ENCODE measurements around the gene PLD3. TPM values are rescaled to one million over a fixed set of nuclear protein-coding genes. Genes with fewer than 3 reads are reported as not detected.

PLD3 gene
- total RNA-seq, 3 donors from 2014 or later (not counting 1 experiment from before 2014, with no cell fraction given) = 107 to 140 (median 109) TPM

DNA sequence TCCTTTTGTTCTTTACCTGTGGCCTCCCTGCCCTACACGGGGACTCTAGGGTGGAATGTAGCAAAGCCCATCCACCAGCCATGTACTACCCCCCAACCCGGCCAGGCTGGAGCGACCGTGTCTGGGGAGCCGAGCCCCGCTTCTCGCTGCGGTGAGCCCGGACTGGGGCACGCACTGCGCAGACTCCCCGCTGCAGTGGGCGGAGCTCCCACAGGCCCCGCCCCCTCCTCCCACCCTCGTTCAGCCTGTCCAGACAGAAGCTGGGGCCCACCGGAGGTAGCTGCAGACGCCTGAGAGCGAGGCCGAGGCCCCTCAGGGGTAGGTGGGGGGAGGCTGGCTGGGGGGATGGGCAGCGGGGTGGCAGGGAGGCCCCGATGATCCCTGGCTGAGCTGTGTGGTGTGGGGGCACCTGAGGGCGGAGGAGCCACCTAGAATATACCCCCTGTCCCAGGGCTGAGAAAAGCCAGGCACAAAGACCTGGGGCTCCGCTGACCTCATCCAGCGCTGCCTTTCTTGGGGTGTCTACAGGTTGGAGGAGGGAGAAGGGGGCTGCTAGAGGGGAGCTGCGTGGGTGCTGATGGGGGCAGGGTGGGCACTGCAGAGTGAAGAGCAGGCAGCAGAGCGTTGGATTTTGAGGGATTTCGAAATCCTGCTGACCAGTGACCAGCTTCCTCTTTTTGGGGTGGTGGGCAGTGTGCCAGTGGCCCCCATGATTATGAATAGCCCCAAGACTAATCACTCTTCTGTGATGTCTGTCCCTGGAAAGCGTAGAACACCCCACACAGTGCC is 17.3 kb downstream of the PLD3 start:
- peak overlapping the region; percentile 51 to 77 for H3K27ac Mint-ChIP-seq
- Histone ChIP-seq H3K36me3 (ENCODE audit: control insufficient read depth, insufficient read depth, low read length) (peaks cover 21% of the 10 kb centered on the region), H3K9me3 (ENCODE audit: control insufficient read depth, insufficient read depth, low read length) (no peaks in the 10 kb centered on the region), H3K27me3 (ENCODE audit: control insufficient read depth, insufficient read depth, low read length) (no peaks in the 10 kb centered on the region), H3K4me3 (ENCODE audit: low read length) (no peak overlapping the region), H3K4me1 (ENCODE audit: control insufficient read depth, insufficient read depth, low read length) (peaks cover 29% of the 10 kb centered on the region), H3K27ac (ENCODE audit: low read length) (no peak overlapping the region)
- peaks cover 26 to 33% of the 10 kb centered on the region in 2 donors for H3K4me1 Mint-ChIP-seq
- no peaks in the 10 kb centered on the region for H3K9me3 Mint-ChIP-seq
- DNase-seq (peak; percentile 40 to 50), ATAC-seq (peak; percentile 73 to 93 (median 88))
- intact Hi-C loops (cut with micrococcal nuclease) = no loop called here
- H3K36me3 Mint-ChIP-seq = no peaks in the 10 kb centered on the region
- TF ChIP-seq, protein P1, sequence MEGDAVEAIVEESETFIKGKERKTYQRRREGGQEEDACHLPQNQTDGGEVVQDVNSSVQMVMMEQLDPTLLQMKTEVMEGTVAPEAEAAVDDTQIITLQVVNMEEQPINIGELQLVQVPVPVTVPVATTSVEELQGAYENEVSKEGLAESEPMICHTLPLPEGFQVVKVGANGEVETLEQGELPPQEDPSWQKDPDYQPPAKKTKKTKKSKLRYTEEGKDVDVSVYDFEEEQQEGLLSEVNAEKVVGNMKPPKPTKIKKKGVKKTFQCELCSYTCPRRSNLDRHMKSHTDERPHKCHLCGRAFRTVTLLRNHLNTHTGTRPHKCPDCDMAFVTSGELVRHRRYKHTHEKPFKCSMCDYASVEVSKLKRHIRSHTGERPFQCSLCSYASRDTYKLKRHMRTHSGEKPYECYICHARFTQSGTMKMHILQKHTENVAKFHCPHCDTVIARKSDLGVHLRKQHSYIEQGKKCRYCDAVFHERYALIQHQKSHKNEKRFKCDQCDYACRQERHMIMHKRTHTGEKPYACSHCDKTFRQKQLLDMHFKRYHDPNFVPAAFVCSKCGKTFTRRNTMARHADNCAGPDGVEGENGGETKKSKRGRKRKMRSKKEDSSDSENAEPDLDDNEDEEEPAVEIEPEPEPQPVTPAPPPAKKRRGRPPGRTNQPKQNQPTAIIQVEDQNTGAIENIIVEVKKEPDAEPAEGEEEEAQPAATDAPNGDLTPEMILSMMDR (IDR thresholded peaks at IDR 0.05) = no peak
- 47% methylated on average over 27 of the region's 28 CpGs for WGBS (ENCODE audit: insufficient coverage)
- H3K4me3 Mint-ChIP-seq = peak overlapping the region; percentile 76
- H3K27me3 Mint-ChIP-seq (ENCODE audit: low read depth in 2 of 2) = no peaks in the 10 kb centered on the region

DNA sequence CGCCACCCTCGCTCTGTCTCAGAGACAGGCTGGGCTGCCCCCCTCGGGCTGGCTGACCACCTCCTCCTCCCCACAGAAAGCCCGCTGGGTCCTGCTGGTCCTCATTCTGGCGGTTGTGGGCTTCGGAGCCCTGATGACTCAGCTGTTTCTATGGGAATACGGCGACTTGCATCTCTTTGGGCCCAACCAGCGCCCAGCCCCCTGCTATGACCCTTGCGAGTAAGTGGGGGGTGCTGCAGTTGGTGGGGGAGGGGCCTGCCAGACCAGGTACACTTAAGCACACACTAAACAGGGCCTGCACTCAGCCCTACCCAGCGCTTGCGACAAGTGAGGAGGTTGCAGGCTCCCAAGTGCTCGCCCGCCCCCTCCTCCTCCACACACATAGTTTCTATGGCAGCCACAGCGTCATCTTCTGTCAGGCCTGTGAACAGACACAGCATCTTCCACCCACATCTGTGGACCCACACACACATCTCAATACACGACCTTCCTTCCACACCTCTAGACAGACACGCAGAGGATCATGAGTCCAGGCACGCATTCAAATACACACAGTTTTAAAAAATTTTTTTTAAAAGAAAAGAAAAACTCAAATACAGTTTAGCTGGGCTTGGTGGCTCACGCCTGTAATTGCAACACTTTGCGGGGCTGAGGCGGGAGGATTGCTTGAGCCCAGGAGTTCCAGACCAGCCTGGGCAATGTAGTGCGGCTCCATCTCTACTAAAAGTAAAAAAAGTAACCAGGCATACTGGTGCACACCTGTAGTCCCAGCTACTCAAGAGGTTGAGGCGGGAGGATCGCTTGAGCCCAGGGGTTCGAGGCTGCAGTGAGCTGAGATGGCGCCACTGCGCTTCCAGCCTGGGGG is 18.4 kb downstream of the PLD3 start:
- Mint-ChIP-seq H3K4me1 (peaks cover 26 to 27% of the 10 kb centered on the region in 2 donors), H3K27ac (peak overlapping the region in 1 of 2 donors; percentile 22), H3K9me3 (no peaks in the 10 kb centered on the region), H3K27me3 (ENCODE audit: low read depth in 2 of 2) (no peaks in the 10 kb centered on the region), H3K36me3 (no peaks in the 10 kb centered on the region), H3K4me3 (peak overlapping the region; percentile 7)
- intact Hi-C loops (cut with micrococcal nuclease) = no loop called here
- no peak overlapping the region for H3K27ac ChIP-seq (ENCODE audit: low read length)
- H3K4me1 ChIP-seq (ENCODE audit: control insufficient read depth, insufficient read depth, low read length) = peaks cover 29% of the 10 kb centered on the region
- no peak overlapping the region for H3K4me3 ChIP-seq (ENCODE audit: low read length)
- WGBS (ENCODE audit: insufficient coverage) = 94% methylated on average over 27 of the region's 27 CpGs
- H3K36me3 ChIP-seq (ENCODE audit: control insufficient read depth, insufficient read depth, low read length) = peaks cover 30% of the 10 kb centered on the region
- no peaks in the 10 kb centered on the region for H3K9me3 ChIP-seq (ENCODE audit: control insufficient read depth, insufficient read depth, low read length)
- DNase-seq = no peak
- no peak for ATAC-seq
- TF ChIP-seq, protein P1 (IDR thresholded peaks at IDR 0.05) = no peak
- H3K27me3 ChIP-seq (ENCODE audit: control insufficient read depth, insufficient read depth, low read length) = no peaks in the 10 kb centered on the region

DNA sequence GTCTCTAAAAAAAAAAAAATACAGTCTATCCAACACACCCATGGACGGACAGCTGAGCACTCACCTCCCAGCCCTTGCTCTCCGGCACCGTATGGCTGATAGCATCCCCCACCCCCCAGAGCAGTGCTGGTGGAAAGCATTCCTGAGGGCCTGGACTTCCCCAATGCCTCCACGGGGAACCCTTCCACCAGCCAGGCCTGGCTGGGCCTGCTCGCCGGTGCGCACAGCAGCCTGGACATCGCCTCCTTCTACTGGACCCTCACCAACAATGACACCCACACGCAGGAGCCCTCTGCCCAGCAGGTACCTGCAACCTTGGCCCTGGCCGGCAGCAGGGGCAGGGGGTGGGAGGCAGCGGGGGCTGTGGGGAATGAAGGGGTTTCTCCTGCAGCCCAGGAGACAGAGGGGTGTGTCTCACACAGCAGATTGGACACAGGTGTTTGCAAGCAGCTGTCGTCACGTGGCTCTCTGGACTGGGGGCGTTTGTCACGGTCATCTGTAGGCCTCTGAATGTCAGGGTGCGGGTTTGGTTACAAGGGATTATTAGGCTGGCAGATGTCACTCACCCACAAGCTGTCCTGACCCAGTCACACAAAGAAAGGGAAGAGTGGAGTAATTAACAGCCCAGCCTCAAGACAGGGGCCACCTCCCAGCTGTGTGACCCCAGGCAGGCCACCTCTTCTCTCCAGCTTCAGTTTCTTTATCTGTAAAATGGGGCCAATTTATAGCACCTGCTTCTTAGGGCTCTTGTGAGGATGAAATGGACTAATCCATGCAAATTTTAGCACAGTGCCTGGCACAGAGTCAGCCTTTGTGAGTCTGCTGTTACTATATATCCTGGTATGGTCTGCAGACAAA is 19.3 kb downstream of the PLD3 start:
- Mint-ChIP-seq H3K27me3 (ENCODE audit: low read depth in 2 of 2) (no peaks in the 10 kb centered on the region), H3K4me1 (peaks cover 19 to 20% of the 10 kb centered on the region in 2 donors), H3K27ac (no peak overlapping the region), H3K9me3 (no peaks in the 10 kb centered on the region), H3K36me3 (no peaks in the 10 kb centered on the region), H3K4me3 (no peak overlapping the region)
- Histone ChIP-seq H3K9me3 (ENCODE audit: control insufficient read depth, insufficient read depth, low read length) (no peaks in the 10 kb centered on the region), H3K4me3 (ENCODE audit: low read length) (no peak overlapping the region), H3K27me3 (ENCODE audit: control insufficient read depth, insufficient read depth, low read length) (no peaks in the 10 kb centered on the region), H3K27ac (ENCODE audit: low read length) (no peak overlapping the region), H3K4me1 (ENCODE audit: control insufficient read depth, insufficient read depth, low read length) (peaks cover 22% of the 10 kb centered on the region), H3K36me3 (ENCODE audit: control insufficient read depth, insufficient read depth, low read length) (peaks cover 33% of the 10 kb centered on the region)
- intact Hi-C loops (cut with micrococcal nuclease) = no loop called here
- DNase-seq (no peak), ATAC-seq (no peak)
- TF ChIP-seq, protein P1 (IDR thresholded peaks at IDR 0.05) = no peak
- WGBS (ENCODE audit: insufficient coverage) = 96% methylated on average over 16 of the region's 16 CpGs

Data from natural killer cell (primary cell).